ENCODE data around the gene UBALD1.

GRCh38 chr16:4661661-4662060 is 47.0 kb upstream of the UBALD1 start:
- TF ChIP-seq TAF1 (IDR thresholded peaks at IDR 0.05; ENCODE audit: low read depth, low read length) (no peak), POLR2A (IDR thresholded peaks at IDR 0.05; ENCODE audit: low read depth, low read length) (no peak), POLR2AphosphoS5 (IDR thresholded peaks at IDR 0.05; ENCODE audit: low read depth, low read length) (no peak), PAX5 (IDR thresholded peaks at IDR 0.05; ENCODE audit: insufficient read depth, low read length, severe bottlenecking) (no peak)

All from GM12891 (cell line).